RPMI7951 (cell line): ENCODE results near the gene PEX16. TPM values are rescaled to one million over a fixed set of nuclear protein-coding genes. Genes with fewer than 3 reads are reported as not detected.

ENCODE experiments used
- DNase-seq: peaks from one replicate; pipeline ENCODE4 v3.0.0-alpha.2; 2012; ENCODE audit warnings: low read depth
- total RNA-seq: library from RNA; depleted of rRNA; stranded (reverse); fragments of >200 nt; shearing (Covaris generic); gene quantifications from 2 replicates; pipeline ENCODE4 v1.2.3, GENCODE V29; 2014

PEX16 gene
- total RNA-seq, 1 experiment from 2014 or later, result 17.3 TPM

GRCh38 chr11:45931739-45932138 lies 14.1 kb upstream of the PEX16 start:
- no peak for DNase-seq

GRCh38 chr11:45930951-45931570 lies 13.4 kb upstream of the PEX16 start:
- DNase-seq, result no peak

- DNase-seq, result no peak
These were observed 12.5 kb upstream of the PEX16 start for GRCh38 chr11:45930031-45930794.

- no peak for DNase-seq
These were observed 11.9 kb upstream of the PEX16 start for GRCh38 chr11:45929486-45930030.

- DNase-seq, result no peak
These were observed 11.0 kb upstream of the PEX16 start for GRCh38 chr11:45928535-45929215.

- DNase-seq, result no peak
These were observed 10.2 kb upstream of the PEX16 start for GRCh38 chr11:45927684-45928413.

GRCh38 chr11:45927332-45927683 lies 9.6 kb upstream of the PEX16 start:
- DNase-seq, result no peak

- no peak for DNase-seq
These were observed 9.1 kb upstream of the PEX16 start for GRCh38 chr11:45926536-45927331.

- DNase-seq, result no peak
These were observed 8.3 kb upstream of the PEX16 start for GRCh38 chr11:45926001-45926401.

GRCh38 chr11:45925550-45925949 lies 7.9 kb upstream of the PEX16 start:
- DNase-seq, result no peak

- no peak for DNase-seq
These were observed 7.2 kb upstream of the PEX16 start for GRCh38 chr11:45924927-45925326.

GRCh38 chr11:45924036-45924915 lies 6.6 kb upstream of the PEX16 start:
- DNase-seq, result no peak

GRCh38 chr11:45922425-45923082 lies 4.9 kb upstream of the PEX16 start, which contains the start of gene LARGE2:
LARGE2 (plus strand) TSS chr11:45922656; CDS start chr11:45922883, 227 bp downstream.
- no peak for DNase-seq

GRCh38 chr11:45921561-45922424 lies 4.1 kb upstream of the PEX16 start:
- DNase-seq, result no peak

GRCh38 chr11:45920531-45921477 lies 3.1 kb upstream of the PEX16 start:
- DNase-seq, result no peak

GRCh38 chr11:45919806-45920530 lies 2.3 kb upstream of the PEX16 start:
- no peak for DNase-seq
